ENCODE data around the gene JTB.
"Not testable (repeated sequence)": the region's sequence is repeated elsewhere in the genome, so short reads cannot be mapped to it uniquely, and the experiment has no call there.

JTB gene

GRCh38 chr1:153977250-153978240 lies at the start of gene JTB:
TSS of gene JTB (minus strand) at chr1:153977674. CDS start at chr1:153977252, 422 bp downstream.
- peak; percentile 95 for DNase-seq

GRCh38 chr1:154019940-154020339 lies 42.5 kb upstream of the JTB start:
- DNase-seq: no peak

- no peak for DNase-seq
These were observed 41.8 kb upstream of the JTB start for GRCh38 chr1:154019269-154019668.

- no peak for DNase-seq
These were observed 36.9 kb upstream of the JTB start for GRCh38 chr1:154014154-154014907.

GRCh38 chr1:154012543-154012942 lies 35.1 kb upstream of the JTB start:
- not testable (repeated sequence) for DNase-seq

GRCh38 chr1:154012129-154012528 lies 34.7 kb upstream of the JTB start:
- no peak for DNase-seq

- no peak for DNase-seq
These were observed 28.7 kb upstream of the JTB start for GRCh38 chr1:154006136-154006535.

- no peak for DNase-seq
These were observed 22.9 kb upstream of the JTB start for GRCh38 chr1:154000420-154000819.

GRCh38 chr1:153996882-153997281 lies 19.4 kb upstream of the JTB start:
- DNase-seq: not testable (repeated sequence)

GRCh38 chr1:153995640-153996039 lies 18.2 kb upstream of the JTB start:
- no peak for DNase-seq

GRCh38 chr1:153995202-153995601 lies 17.7 kb upstream of the JTB start:
- DNase-seq: no peak

- DNase-seq: no peak
These were observed 14.3 kb upstream of the JTB start for GRCh38 chr1:153991806-153992205.

- DNase-seq: no peak
These were observed 13.7 kb upstream of the JTB start for GRCh38 chr1:153991151-153991630.

GRCh38 chr1:153990468-153991150 lies 13.1 kb upstream of the JTB start, which contains the start of gene RPS27:
TSS of gene RPS27 (plus strand) at chr1:153990762. CDS start at chr1:153990797, 35 bp downstream.
- peak; percentile 99 for DNase-seq

GRCh38 chr1:153987621-153988020 lies 10.1 kb upstream of the JTB start:
- DNase-seq: no peak

- peak; percentile 83 for DNase-seq
These were observed 8.7 kb upstream of the JTB start, which contains the start of gene RAB13 for GRCh38 chr1:153985941-153986761. TSS of gene RAB13 (minus strand) at chr1:153986339. CDS start at chr1:153986236, 103 bp downstream.

- peak; percentile 64 for DNase-seq
These were observed 8.0 kb upstream of the JTB start for GRCh38 chr1:153985341-153985912.

- no peak for DNase-seq
These were observed 6.8 kb upstream of the JTB start for GRCh38 chr1:153984123-153984894.

GRCh38 chr1:153981735-153982134 lies 4.3 kb upstream of the JTB start:
- DNase-seq: not testable (repeated sequence)

- DNase-seq: not testable (repeated sequence)
These were observed 1.6 kb upstream of the JTB start for GRCh38 chr1:153979091-153979490.

Data from hematopoietic multipotent progenitor cell treated with erythropoietin and hydrocortisone succinate and interleukin-3 and kit ligand, for 4 days (in vitro differentiated cells).